Activated CD8-positive, alpha-beta memory T cell treated with anti-CD3 and anti-CD28 coated beads, Interleukin-2, amount 50 U/mL, for 1 hour (primary cell): ENCODE data around the gene NOLC1.

Source experiments
- DNase-seq: peaks from one replicate; pipeline ENCODE4 v3.0.0-alpha.2; 2020; ENCODE audit errors: extremely low read depth

The NOLC1 gene

GRCh38 chr10:102208311-102209035 lies 56.3 kb downstream of the NOLC1 start:
- DNase-seq = no peak

- no peak for DNase-seq
These were observed 59.6 kb downstream of the NOLC1 start for GRCh38 chr10:102211615-102212299.
